Measurements from ENCODE around the gene EIF3CL. TPM values are rescaled to one million over a fixed set of nuclear protein-coding genes. Genes with fewer than 3 reads are reported as not detected.
"Not testable (repeated sequence)": the region's sequence is repeated elsewhere in the genome, so short reads cannot be mapped to it uniquely, and the experiment has no call there.

The EIF3CL gene
- total RNA-seq, 1 donor from 2014 or later: 169 TPM

- H3K4me3 ChIP-seq; H3K27ac ChIP-seq; intact Hi-C loops (cut with DNase I); H3K4me1 ChIP-seq; DNase-seq (ENCODE audit: extremely low spot score in 2 of 2); H3K27me3 ChIP-seq; H3K36me3 ChIP-seq; H3K9me3 ChIP-seq: not testable (repeated sequence)
Measured at GRCh38 chr16:28330232-28330631, 73.4 kb downstream of the EIF3CL start.

Small RNA genes lying within 50 kb of the gene (microRNA-seq; reads per million reads assigned to microRNA genes)
- not detected for gene MIR6862-1 (ENCODE audit: borderline number of aligned reads, borderline replicate concordance)

Small RNA genes lying within 50 kb of the gene (small RNA-seq; reads per million reads assigned to genes)
- gene AC138904.2 (not detected), gene MIR6862-1 (not detected)

Other genes starting within 250 kb of the EIF3CL start
- 72.7 TPM for gene XPO6, start 191.9 kb downstream of the EIF3CL start, total RNA-seq
- gene SBK1, start 111.3 kb downstream of the EIF3CL start, total RNA-seq: 0.25 TPM
- gene NPIPB6, start 40.3 kb downstream of the EIF3CL start, total RNA-seq: 7.6 TPM
- not detected for gene NPIPB7, start 68.5 kb upstream of the EIF3CL start, total RNA-seq
- gene CLN3, start 88.2 kb upstream of the EIF3CL start, total RNA-seq: 22.8 TPM
- 2.5 TPM for gene APOBR, start 90.8 kb upstream of the EIF3CL start, total RNA-seq
- gene IL27, start 103.0 kb upstream of the EIF3CL start, total RNA-seq: not detected
- 62.1 TPM for gene NUPR1, start 135.1 kb upstream of the EIF3CL start, total RNA-seq
- 16.5 TPM for gene SGF29, start 150.1 kb upstream of the EIF3CL start, total RNA-seq
- not detected for gene SULT1A2, start 193.2 kb upstream of the EIF3CL start, total RNA-seq
- gene SULT1A1, start 206.2 kb upstream of the EIF3CL start, total RNA-seq: 11.5 TPM
- gene NPIPB8, start 234.2 kb upstream of the EIF3CL start, total RNA-seq: not detected